GM19193 (cell line): ENCODE measurements around the gene SLC6A19.

ENCODE experiments used
- POLR2A ChIP-seq: IDR thresholded peaks from 4 replicates; pipeline ENCODE4 v1.6.1; 2011; ENCODE audit not compliant: insufficient read depth, insufficient read length; ENCODE audit errors: extremely low read depth

The SLC6A19 gene

GRCh38 chr5:1241509-1242080 is 40.2 kb downstream of the SLC6A19 start:
- TF ChIP-seq POLR2A, result no peak

GRCh38 chr5:1242733-1243486 is 41.5 kb downstream of the SLC6A19 start:
- no peak for TF ChIP-seq POLR2A

- TF ChIP-seq POLR2A, result no peak
Observed at GRCh38 chr5:1243487-1244130, 42.2 kb downstream of the SLC6A19 start.

DNA sequence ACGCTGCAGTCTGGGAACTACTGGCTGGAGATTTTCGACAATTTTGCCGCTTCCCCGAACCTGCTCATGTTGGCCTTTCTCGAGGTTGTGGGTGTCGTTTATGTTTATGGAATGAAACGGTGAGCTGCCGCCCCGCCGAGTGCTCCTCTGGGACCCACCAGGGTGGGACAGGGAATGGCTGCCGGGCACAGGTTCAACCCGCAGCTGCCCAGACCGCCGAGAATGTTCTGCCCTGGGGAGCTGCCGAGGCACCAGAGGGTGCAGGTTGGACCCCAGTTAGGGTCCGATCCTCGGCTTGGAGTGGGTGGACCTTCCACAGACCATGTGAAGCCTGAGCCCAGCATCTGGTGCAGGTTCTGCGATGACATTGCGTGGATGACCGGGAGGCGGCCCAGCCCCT is 42.9 kb downstream of the SLC6A19 start:
- no peak for TF ChIP-seq POLR2A

- TF ChIP-seq POLR2A, result no peak
Observed at GRCh38 chr5:1244976-1245375, 43.6 kb downstream of the SLC6A19 start.

DNA sequence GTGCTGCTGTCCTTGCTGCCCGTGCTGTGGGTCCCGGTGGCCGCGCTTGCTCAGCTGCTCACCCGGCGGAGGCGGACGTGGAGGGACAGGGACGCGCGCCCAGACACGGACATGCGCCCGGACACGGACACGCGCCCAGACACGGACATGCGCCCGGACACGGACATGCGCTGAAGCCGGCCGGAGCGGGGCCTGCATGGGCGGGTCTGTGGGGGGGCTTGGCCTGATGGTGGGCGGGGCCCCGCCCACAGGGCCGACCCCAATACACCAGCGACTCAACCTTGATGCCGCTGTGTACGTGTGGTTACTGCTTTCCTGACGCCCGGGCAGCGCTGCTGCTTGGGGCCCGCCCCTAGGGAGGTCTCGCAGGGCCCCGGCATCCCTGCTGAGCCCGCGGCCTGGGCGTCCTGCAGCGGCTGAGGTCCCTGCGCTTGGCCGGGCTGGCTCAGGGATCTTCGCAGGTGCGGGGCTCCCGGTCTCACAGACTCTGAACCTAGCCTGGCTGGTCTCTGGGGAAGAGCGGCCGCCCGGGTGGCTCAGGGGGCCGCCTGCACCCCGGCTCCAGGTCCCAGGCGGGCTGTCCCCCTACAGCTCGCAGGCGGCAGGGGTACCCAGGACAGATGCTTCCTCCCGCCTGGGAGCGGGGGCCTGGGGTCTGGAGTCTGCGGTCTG is 44.6 kb downstream of the SLC6A19 start:
- no peak for TF ChIP-seq POLR2A

GRCh38 chr5:1246711-1247431 is 45.5 kb downstream of the SLC6A19 start:
- TF ChIP-seq POLR2A, result no peak

DNA sequence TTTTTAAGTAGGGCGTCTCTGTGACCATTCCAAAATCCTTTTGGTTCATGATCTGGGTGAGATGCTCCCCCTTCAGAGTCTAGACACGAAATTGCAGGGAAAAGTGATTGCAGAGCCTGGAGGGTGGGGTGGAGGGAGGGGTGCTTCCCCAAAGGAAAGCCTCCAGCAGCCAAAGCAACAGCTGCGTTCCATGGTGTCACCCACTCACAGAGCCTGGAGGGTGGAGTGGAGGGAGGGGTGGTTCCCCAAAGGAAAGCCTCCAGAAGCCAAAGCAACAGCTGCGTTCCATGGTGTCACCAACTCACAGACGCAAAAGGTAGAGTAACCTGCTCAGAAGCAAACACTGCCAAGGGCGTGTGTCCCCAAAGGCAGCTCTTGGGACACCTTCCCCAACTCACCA is 46.4 kb downstream of the SLC6A19 start:
- TF ChIP-seq POLR2A, result no peak

GRCh38 chr5:1249366-1250280 is 48.2 kb downstream of the SLC6A19 start:
- no peak for TF ChIP-seq POLR2A

DNA sequence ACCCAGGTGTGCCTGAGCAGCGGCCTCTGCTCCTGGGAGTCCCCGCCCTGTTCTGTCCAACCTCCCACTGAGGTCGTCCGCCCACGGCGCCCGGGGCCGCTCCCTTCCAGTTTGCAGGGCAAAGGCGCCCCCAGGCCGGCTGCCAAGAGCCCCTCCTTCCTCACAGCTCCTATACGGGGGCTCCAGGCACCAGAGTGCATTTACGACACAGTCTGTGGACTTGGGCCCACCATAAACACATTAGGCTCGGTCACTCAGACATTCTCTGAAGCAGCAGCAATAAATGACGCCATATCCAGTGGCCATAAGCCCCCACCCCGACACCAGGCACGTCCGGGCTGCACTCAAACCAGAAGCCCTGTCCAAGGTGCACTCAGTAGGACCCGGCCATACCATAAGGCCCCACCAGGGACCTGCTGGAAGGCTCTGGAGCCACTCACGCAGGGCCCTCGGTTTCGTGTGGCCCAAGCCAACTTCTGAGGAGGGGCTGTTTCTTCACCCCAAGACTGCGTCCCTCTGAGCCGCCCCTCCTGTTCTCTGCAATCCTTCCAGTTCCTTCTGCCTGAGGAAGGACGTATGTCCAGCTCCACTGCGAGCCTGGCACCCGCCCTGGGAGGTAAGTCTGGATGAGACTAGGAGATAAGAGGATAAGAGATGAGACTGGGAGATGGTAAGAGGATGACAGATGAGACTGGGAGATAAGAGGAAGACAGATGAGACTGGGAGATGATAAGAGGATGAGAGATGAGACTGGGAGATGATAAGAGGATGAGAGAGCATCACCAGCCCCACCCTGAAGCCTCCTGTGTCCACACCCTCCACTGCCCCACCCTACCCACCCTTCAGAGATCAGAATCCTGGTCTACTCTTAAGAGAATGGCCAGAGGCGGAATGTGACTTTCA is 50.5 kb downstream of the SLC6A19 start:
- no peak for TF ChIP-seq POLR2A

DNA sequence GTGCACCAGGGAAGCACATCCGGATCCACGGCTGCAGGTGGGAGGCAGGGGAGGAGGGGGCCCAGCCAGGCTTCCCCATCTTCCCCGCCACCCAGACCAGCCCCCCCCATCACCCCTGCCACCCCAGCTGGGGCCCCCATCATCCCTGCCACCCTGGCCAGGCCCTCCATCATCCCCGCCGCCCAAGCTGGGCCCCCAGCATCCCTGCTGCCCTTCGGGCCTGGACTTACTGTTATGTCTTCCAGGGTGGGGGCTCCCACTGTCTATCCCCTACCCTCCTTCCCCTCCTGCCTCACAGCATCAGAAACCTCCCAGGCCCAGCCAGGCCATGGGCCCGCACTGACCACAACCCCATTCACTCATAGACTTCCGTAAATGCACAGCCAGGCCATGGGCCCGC is 51.3 kb downstream of the SLC6A19 start:
- TF ChIP-seq POLR2A, result no peak

- no peak for TF ChIP-seq POLR2A
Observed at GRCh38 chr5:1253456-1254105, 52.2 kb downstream of the SLC6A19 start.
